K562 (cell line): ENCODE data around the gene KDM4C. TPM values are rescaled to one million over a fixed set of nuclear protein-coding genes. Genes with fewer than 3 reads are reported as not detected.

Source experiments
- ATAC-seq: fragments of 200-7000 bp; cut with Tn5 transposase; 3 replicates; pipeline ENCODE4 v1.9.1; 2020; ENCODE audit warnings: moderate library complexity
- BruUV-seq: library from RNA; stranded (reverse); fragments of 400-500 nt; replicated peaks from 2 replicates; lab custom pipeline; 2021; lab: Mats Ljungman, UMichigan
- CTCF ChIA-PET: fragments of 300-600 bp; formaldehyde crosslinking; extraction: SDS; loops from one replicate; lab custom pipeline; 2021; ENCODE audit warnings: low intra/inter-chr PET ratio; lab: Yijun Ruan, JAX
- POLR2A ChIA-PET: fragments of 300-600, 350-650 bp; sonication (Branson Sonifier 250); formaldehyde crosslinking; extraction: SDS; loops from one replicate; lab custom pipeline; 2021; ENCODE audit warnings: antibody characterized with exemption, inconsistent platforms; lab: Yijun Ruan, JAX
- DNase-seq, 4 experiments: peaks; one replicate each; pipeline versions ENCODE4 v3.0.0 to v3.0.0-alpha.2; 2011 to 2018; ENCODE audit warnings: low spot score in 3 of 4, mixed read lengths in 3 of 4; ENCODE audit errors: extremely low read depth in 1 of 4
- FAIRE-seq: peaks from 2 replicates; lab custom pipeline; 2011; peaks lifted over from hg19 to GRCh38; lab: Jason Lieb, UNC
- H2AFZ ChIP-seq: 2 replicates; pipeline ENCODE4 v1.6.0; 2011; ENCODE audit warnings: low read depth, low read length, control low read depth, inconsistent platforms
- H3K27ac ChIP-seq: fragments of 200-600 bp; 3 replicates; pipeline ENCODE4 v1.8.0; 2011; ENCODE audit warnings: low read depth, mild to moderate bottlenecking, control low read depth, inconsistent platforms, low read length, moderate library complexity, mixed read lengths; ENCODE audit errors: extremely low read depth
- H3K27me3 ChIP-seq, 2 experiments: fragments of 300-600 bp in 1 of 2; 2 replicates in 1 of 2; 3 replicates in 1 of 2; pipeline versions ENCODE4 v1.6.0 to v1.8.0; 2011; ENCODE audit warnings: inconsistent platforms in 2 of 2, low read length in 2 of 2, mild to moderate bottlenecking in 1 of 2, mixed read lengths in 1 of 2, moderate library complexity in 1 of 2; ENCODE audit not compliant: control insufficient read depth in 2 of 2, insufficient read depth in 2 of 2
- H3K36me3 ChIP-seq: fragments of 300-600 bp; 3 replicates; pipeline ENCODE4 v1.8.0; 2011; ENCODE audit warnings: mild to moderate bottlenecking, low read length, inconsistent platforms; ENCODE audit not compliant: control insufficient read depth, insufficient read depth
- H3K4me1 ChIP-seq, 2 experiments: fragments of 200-600 bp in 1 of 2; replicated peaks in 1 of 2; 2 replicates in 1 of 2; 3 replicates in 1 of 2; pipeline versions ENCODE4 v1.5.1 to v1.8.0; 2011; ENCODE audit warnings: inconsistent platforms in 2 of 2, low read length in 2 of 2, mild to moderate bottlenecking in 1 of 2, mixed read lengths in 1 of 2, moderate library complexity in 1 of 2; ENCODE audit not compliant: control insufficient read depth in 2 of 2, insufficient read depth in 2 of 2
- H3K4me2 ChIP-seq: 2 replicates; pipeline ENCODE4 v1.6.1; 2011; ENCODE audit warnings: low read length, control low read depth, inconsistent platforms, mixed read lengths; ENCODE audit not compliant: insufficient read depth
- H3K4me3 ChIP-seq: fragments of 200-600 bp; sonication (generic), shearing (Covaris generic); 2 replicates; pipeline ENCODE4 v1.5.1; 2016; ENCODE audit warnings: control low read depth, inconsistent platforms
- H3K79me2 ChIP-seq: fragments of 200-600 bp; 3 replicates; pipeline ENCODE4 v1.8.0; 2011; ENCODE audit warnings: low read length, inconsistent platforms; ENCODE audit not compliant: control insufficient read depth, insufficient read depth
- H3K9ac ChIP-seq, 2 experiments: 2 replicates each; pipeline versions ENCODE4 v1.6.0 to v1.6.1; 2011; ENCODE audit warnings: low read depth in 2 of 2, low read length in 2 of 2, control low read depth in 1 of 2, inconsistent platforms in 1 of 2, mild to moderate bottlenecking in 1 of 2, mixed read lengths in 1 of 2; ENCODE audit not compliant: insufficient read depth in 1 of 2
- H3K9me1 ChIP-seq: one replicate; pipeline ENCODE4 v1.6.0; 2011; ENCODE audit warnings: inconsistent platforms, mild to moderate bottlenecking, low read length, moderate library complexity; ENCODE audit not compliant: control insufficient read depth, insufficient read depth
- H3K9me3 ChIP-seq: replicated peaks from 2 replicates; pipeline ENCODE4 v1.5.1; 2011; ENCODE audit warnings: low read depth, low read length, inconsistent platforms; ENCODE audit not compliant: control insufficient read depth, insufficient read depth
- H4K20me1 ChIP-seq: replicated peaks from 2 replicates; pipeline ENCODE4 v1.6.1; 2011; ENCODE audit warnings: low read length, inconsistent platforms, mixed read lengths; ENCODE audit not compliant: control insufficient read depth, insufficient read depth
- DACH1 ChIP-seq: fragments of 450-650 bp; IDR thresholded peaks from 2 replicates; pipeline ENCODE4 v1.6.1; 2018; ENCODE audit not compliant: partially characterized antibody
- GATAD2A ChIP-seq: fragments of 450-650 bp; IDR thresholded peaks from 2 replicates; pipeline ENCODE4 v1.6.1; 2017
- MEIS2 ChIP-seq: fragments of 450-650 bp; IDR thresholded peaks from 2 replicates; pipeline ENCODE4 v1.6.1; 2014; ENCODE audit warnings: mild to moderate bottlenecking; ENCODE audit not compliant: partially characterized antibody
- WHSC1 ChIP-seq: IDR thresholded peaks from one replicate; pipeline ENCODE4 v1.6.1; 2012; ENCODE audit warnings: low read length, control low read depth, inconsistent platforms
- ZFX ChIP-seq: sonication (generic); formaldehyde crosslinking; IDR thresholded peaks from 2 replicates; pipeline ENCODE4 v1.8.0; 2022; ENCODE audit warnings: mild to moderate bottlenecking, missing genetic modification reagents, moderate library complexity
- ZNF253 ChIP-seq: fragments of 250-450 bp; sonication (Bioruptor Pico); conservative IDR thresholded peaks from 2 replicates; pipeline ENCODE4 v1.6.1; 2021; ENCODE audit warnings: mild to moderate bottlenecking
- ZNF449 ChIP-seq: fragments of 250-450 bp; sonication (Bioruptor Pico); IDR thresholded peaks from 2 replicates; pipeline ENCODE4 v1.8.0; 2022; ENCODE audit warnings: moderate library complexity, mild to moderate bottlenecking, inconsistent platforms
- in situ Hi-C: fragments of 300-500 bp; cut with MboI; formaldehyde crosslinking; loops from 4 replicates; pipeline ENCODE4 v1.15.0; 2018; ENCODE audit warnings: inconsistent platforms, mixed read lengths
- intact Hi-C: fragments of 100-400 bp; cut with micrococcal nuclease; formaldehyde crosslinking; loops from 2 replicates; pipeline ENCODE4 v1.14.2; 2022
- polyA plus RNA-seq, 8 experiments: library from polyadenylated mRNA; depleted of rRNA in 4 of 8; stranded (reverse) in 5 of 8; unstranded in 3 of 8; fragments of >200 nt; fragmentation: Nextera tagmentation in 2 of 8; fragmentation: Illumina TruSeq in 1 of 8; extraction: Ambion mirVana in 2 of 8; extraction: Trizol in 1 of 8; gene quantifications; 2 replicates each; pipeline versions ENCODE4 v1.2.1 to v1.2.3, GENCODE V29; 2011 to 2014; ENCODE audit warnings: inconsistent platforms in 1 of 8, missing spikeins in 1 of 8
- total RNA-seq, 7 experiments: library from RNA; depleted of rRNA in 6 of 7; stranded (reverse); fragments of >200 nt in 6 of 7; fragmentation: Illumina TruSeq in 2 of 7; extraction: Trizol in 2 of 7; gene quantifications; 2 replicates each; pipeline versions ENCODE4 v1.2.1 to v1.2.3, GENCODE V29; 2011 to 2021; ENCODE audit warnings: low replicate concordance in 1 of 7

Gene KDM4C
- total and polyA plus RNA-seq, 9 of the 15 experiments (the other 6 are each of a cell fraction or from before 2014, with no cell fraction given): 5.4 to 17.0 (median 12.6) TPM

GRCh38 chr9:7056254-7056653, 298.5 kb downstream of the KDM4C start:
- Histone ChIP-seq H3K9me3 (no peaks in the 10 kb centered on the region), H3K27ac (no peak overlapping the region), H3K4me2 (no peak overlapping the region), H3K36me3 (no peaks in the 10 kb centered on the region; the same call in 1 of the 3 replicates), H4K20me1 (no peaks in the 10 kb centered on the region), H3K4me1 (peaks cover 0 to 8% of the 10 kb centered on the region in 2 experiments; a peak in 3 of 5 replicates), H3K9me1 (no peaks in the 10 kb centered on the region), H2AFZ (no peak overlapping the region), H3K4me3 (no peak overlapping the region), H3K9ac (no peak overlapping the region), H3K27me3 (no peaks in the 10 kb centered on the region), H3K79me2 (no peaks in the 10 kb centered on the region)
- intact Hi-C loops (loop anchor here (10.0 kb wide), 1 partner anchor 231 kb away; no protein-coding TSS in a partner anchor), in situ Hi-C loops (no loop called here)
- BruUV-seq: no TSS peak
- FAIRE-seq: no peak
- TF ChIP-seq ZNF253 (CRISPR knock-in tag): no peak
- TF ChIP-seq MEIS2: peak; percentile 28
- no peak for TF ChIP-seq DACH1
- TF ChIP-seq WHSC1: no peak
- no peak for TF ChIP-seq ZNF449 (CRISPR knock-in tag)
- TF ChIP-seq GATAD2A: no peak
- no peak for TF ChIP-seq ZFX (CRISPR knock-in tag)
- no peak for ATAC-seq
- no peak for DNase-seq
- POLR2A ChIA-PET: interaction anchor here (0.6 kb wide), 1 partner anchor 1382 kb away, joined by 3 read pairs; no protein-coding TSS in a partner anchor
- CTCF ChIA-PET: no interaction called here
